IMR-90 (cell line): ENCODE data around the gene FTO. TPM values are rescaled to one million over a fixed set of nuclear protein-coding genes. Genes with fewer than 3 reads are reported as not detected.
A peak's percentile ranks its signal among the peaks of the same experiment; 100 is the strongest.

Source experiments
- ATAC-seq: fragments of 200-7000 bp; cut with Tn5 transposase; 2 replicates; pipeline ENCODE4 v1.9.1; 2020; ENCODE audit warnings: low read depth, mild to moderate bottlenecking, moderate library complexity
- BruUV-seq: library from RNA; stranded (reverse); fragments of 400-500 nt; replicated peaks from 2 replicates; lab custom pipeline; 2021; lab: Mats Ljungman, UMichigan
- CTCF ChIA-PET: fragments of 300-600 bp; formaldehyde crosslinking; extraction: SDS; loops from one replicate; lab custom pipeline; 2021; ENCODE audit warnings: antibody characterized with exemption; lab: Yijun Ruan, JAX
- POLR2A ChIA-PET: fragments of 300-600 bp; sonication (Branson Sonifier 250); formaldehyde crosslinking; loops from one replicate; lab custom pipeline; 2022; ENCODE audit warnings: antibody characterized with exemption; ENCODE audit not compliant: unreplicated experiment; lab: Charles Lee
- DNase-seq: peaks from one replicate; pipeline ENCODE4 v3.0.0; 2013
- H2AFZ ChIP-seq: replicated peaks from 2 replicates; pipeline ENCODE3; 2013; ENCODE audit warnings: low read length, mild to moderate bottlenecking; ENCODE audit not compliant: poor library complexity
- H2AK5ac ChIP-seq: 2 replicates; pipeline ENCODE4 v1.6.1; 2013; ENCODE audit warnings: low read depth, low read length, inconsistent platforms
- H2AK9ac ChIP-seq: replicated peaks from 2 replicates; pipeline ENCODE3; 2013; ENCODE audit warnings: mild to moderate bottlenecking, low read depth, low read length, moderate library complexity; ENCODE audit not compliant: poor library complexity
- H2BK120ac ChIP-seq: 2 replicates; pipeline ENCODE4 v1.6.1; 2013; ENCODE audit warnings: low read depth, low read length, inconsistent platforms
- H2BK15ac ChIP-seq: 3 replicates; pipeline ENCODE4 v1.6.1; 2013; ENCODE audit warnings: low read depth, low read length, inconsistent platforms
- H2BK20ac ChIP-seq: 2 replicates; pipeline ENCODE4 v1.6.1; 2013; ENCODE audit warnings: low read depth, mild to moderate bottlenecking, inconsistent platforms, low read length, moderate library complexity
- H2BK5ac ChIP-seq: 2 replicates; pipeline ENCODE4 v1.6.1; 2013; ENCODE audit warnings: mild to moderate bottlenecking, low read depth, low read length, inconsistent platforms; ENCODE audit not compliant: poor library complexity, severe bottlenecking
- H3K14ac ChIP-seq: replicated peaks from 2 replicates; pipeline ENCODE4 v1.6.1; 2013; ENCODE audit warnings: low read depth, low read length, inconsistent platforms
- H3K18ac ChIP-seq: 2 replicates; pipeline ENCODE4 v1.6.1; 2013; ENCODE audit warnings: low read depth, low read length, control low read depth
- H3K23ac ChIP-seq: 2 replicates; pipeline ENCODE4 v1.6.1; 2013; ENCODE audit warnings: low read depth, low read length, inconsistent platforms
- H3K27ac ChIP-seq: 2 replicates; pipeline ENCODE4 v1.5.1; 2013; ENCODE audit warnings: mild to moderate bottlenecking, control low read depth, low read length; ENCODE audit not compliant: insufficient read depth
- H3K27me3 ChIP-seq: 2 replicates; pipeline ENCODE4 v1.6.1; 2013; ENCODE audit warnings: low read length; ENCODE audit not compliant: control insufficient read depth, insufficient read depth
- H3K36me3 ChIP-seq: 2 replicates; pipeline ENCODE4 v1.6.1; 2013; ENCODE audit warnings: low read length, mixed read lengths; ENCODE audit not compliant: control insufficient read depth, insufficient read depth
- H3K4ac ChIP-seq: 2 replicates; pipeline ENCODE4 v1.6.1; 2013; ENCODE audit warnings: low read depth, low read length, inconsistent platforms
- H3K4me1 ChIP-seq: 2 replicates; pipeline ENCODE4 v1.6.1; 2013; ENCODE audit warnings: low read length, mixed read lengths; ENCODE audit not compliant: control insufficient read depth, insufficient read depth
- H3K4me2 ChIP-seq: 2 replicates; pipeline ENCODE4 v1.6.1; 2013; ENCODE audit warnings: low read depth, mild to moderate bottlenecking, control low read depth, low read length, moderate library complexity
- H3K4me3 ChIP-seq: 2 replicates; pipeline ENCODE4 v1.5.1; 2013; ENCODE audit warnings: low read depth, mild to moderate bottlenecking, control low read depth, low read length, moderate library complexity; ENCODE audit not compliant: insufficient read depth
- H3K56ac ChIP-seq: 2 replicates; pipeline ENCODE4 v1.6.1; 2013; ENCODE audit warnings: low read length, inconsistent platforms; ENCODE audit not compliant: insufficient read depth; ENCODE audit errors: extremely low read depth
- H3K79me1 ChIP-seq, 2 experiments: 2 replicates each; pipeline ENCODE4 v1.6.1; 2013; ENCODE audit warnings: low read length in 2 of 2, inconsistent platforms in 1 of 2, low read depth in 1 of 2
- H3K9ac ChIP-seq: 2 replicates; pipeline ENCODE4 v1.6.1; 2013; ENCODE audit warnings: low read depth, low read length, control low read depth
- H3K9me1 ChIP-seq: 2 replicates; pipeline ENCODE4 v1.6.1; 2013; ENCODE audit warnings: low read length, inconsistent platforms; ENCODE audit not compliant: insufficient read depth
- H3K9me3 ChIP-seq: 2 replicates; pipeline ENCODE4 v1.6.1; 2013; ENCODE audit warnings: low read length; ENCODE audit not compliant: control insufficient read depth, insufficient read depth
- H4K20me1 ChIP-seq: 2 replicates; pipeline ENCODE4 v1.6.1; 2013; ENCODE audit warnings: low read length, inconsistent platforms; ENCODE audit not compliant: insufficient read depth
- H4K5ac ChIP-seq: 2 replicates; pipeline ENCODE4 v1.6.1; 2013; ENCODE audit warnings: mild to moderate bottlenecking, low read depth, low read length, control low read depth
- H4K8ac ChIP-seq, 2 experiments: 2 replicates each; pipeline ENCODE4 v1.6.1; 2013; ENCODE audit warnings: low read depth in 2 of 2, low read length in 2 of 2, control low read depth in 1 of 2, inconsistent platforms in 1 of 2
- H4K91ac ChIP-seq: 2 replicates; pipeline ENCODE4 v1.6.1; 2013; ENCODE audit warnings: low read depth, low read length, inconsistent platforms; ENCODE audit not compliant: insufficient read depth
- CEBPB ChIP-seq: IDR thresholded peaks from 2 replicates; pipeline ENCODE4 v1.6.1; 2012; ENCODE audit warnings: low read depth, low read length, improper control_type of control experiment
- CHD1 ChIP-seq: IDR thresholded peaks from 2 replicates; pipeline ENCODE4 v1.6.1; 2012; ENCODE audit warnings: low read depth, low read length, improper control_type of control experiment
- FOS ChIP-seq: fragments of 150-350 bp; IDR thresholded peaks from 2 replicates; pipeline ENCODE4 v1.6.1; 2016; ENCODE audit warnings: low read depth, low read length
- RAD21 ChIP-seq: IDR thresholded peaks from 2 replicates; pipeline ENCODE4 v1.6.1; 2012; ENCODE audit warnings: low read length, improper control_type of control experiment
- RFX5 ChIP-seq: IDR thresholded peaks from 2 replicates; pipeline ENCODE4 v1.8.0; 2012; ENCODE audit warnings: low read depth, mild to moderate bottlenecking, low read length, moderate library complexity
- SMC3 ChIP-seq: fragments of 150-350 bp; IDR thresholded peaks from 2 replicates; pipeline ENCODE4 v1.6.1; 2016; ENCODE audit warnings: low read depth, mild to moderate bottlenecking, antibody characterized with exemption, low read length, moderate library complexity
- WGBS, 2 experiments: methylation state at CpG; one replicate each; pipeline versions ENCODE4 v1.1.5 to v1.1.7; 2013; ENCODE audit warnings: missing lambda C conversion rate in 2 of 2; ENCODE audit not compliant: insufficient read length in 1 of 2; ENCODE audit errors: extremely low coverage in 2 of 2; 5-methylcytosine and 5-hydroxymethylcytosine counted together
- dilution Hi-C: fragments of 300-500 bp; cut with HindIII; formaldehyde crosslinking; loops from one replicate; pipeline ENCODE4 v1.14.3; 2018; ENCODE audit warnings: low sequenced_read_pairs; ENCODE audit not compliant: unreplicated experiment
- in situ Hi-C: fragments of 300-500 bp; cut with MboI; formaldehyde crosslinking; loops from 3 replicates; pipeline ENCODE4 v1.14.3; 2019; ENCODE audit warnings: low sequenced_read_pairs, inconsistent platforms, mixed read lengths
- intact Hi-C: fragments of 100-400 bp; cut with micrococcal nuclease; formaldehyde crosslinking; loops from 2 replicates; pipeline ENCODE4 v1.10.0; 2022
- polyA plus RNA-seq, 3 experiments: library from polyadenylated mRNA; depleted of rRNA; stranded (reverse); fragments of >200 nt; gene quantifications; 2 replicates each; pipeline ENCODE4 v1.2.3, GENCODE V29; 2012; ENCODE audit warnings: low replicate concordance in 1 of 3
- total RNA-seq: library from RNA; depleted of rRNA; stranded (reverse); fragments of >200 nt; gene quantifications from 2 replicates; pipeline ENCODE4 v1.2.3, GENCODE V29; 2012

FTO gene
- total and polyA plus RNA-seq, 2 of the 4 experiments (the other 2 are of a cell fraction), result 70.3 to 132 TPM

GRCh38 chr16:53775821-53776431 is 72.0 kb downstream of the FTO start:
- peak; percentile 83 for ATAC-seq
- peaks cover 20% of the 10 kb centered on the region for H3K4me1 ChIP-seq
- no TSS peak for BruUV-seq
- CTCF ChIA-PET, result interaction anchor here (1.1 kb wide), 1 partner anchor 1153 kb away, joined by 3 read pairs; no protein-coding TSS in a partner anchor
- peak overlapping the region; percentile 34; the same call in 1 of the 2 replicates for H3K9ac ChIP-seq
- TF ChIP-seq RFX5 (no peak), CHD1 (no peak), SMC3 (no peak), CEBPB (peak; percentile 99), FOS (0 out of 2 replicates have a peak, but pooled peaks have one; percentile 4), RAD21 (peak; percentile 30)
- no peak overlapping the region; the same call in 1 of the 2 replicates for H4K91ac ChIP-seq
- H2AFZ ChIP-seq, result no peak overlapping the region
- no peaks in the 10 kb centered on the region for H3K9me3 ChIP-seq
- no peak overlapping the region for H2BK15ac ChIP-seq
- H4K8ac ChIP-seq, result peak overlapping the region in 1 of 2 experiments; percentile 60; a peak in 2 of 4 replicates
- H2BK120ac ChIP-seq, result peak overlapping the region; percentile 73
- POLR2A ChIA-PET, result no interaction called here
- H3K27me3 ChIP-seq, result no peaks in the 10 kb centered on the region
- H2BK5ac ChIP-seq, result peak overlapping the region; percentile 82
- H2AK9ac ChIP-seq, result no peak overlapping the region
- H3K4me3 ChIP-seq, result no peak overlapping the region
- H3K23ac ChIP-seq, result no peak overlapping the region
- H2BK20ac ChIP-seq, result peak overlapping the region; percentile 47
- H3K14ac ChIP-seq, result peak overlapping the region; percentile 39
- H4K20me1 ChIP-seq, result peaks cover 10% of the 10 kb centered on the region; the same call in 1 of the 2 replicates
- H3K56ac ChIP-seq, result 0 out of 2 replicates have a peak overlapping the region, but pooled peaks have one; percentile 31
- peaks cover 23 to 35% of the 10 kb centered on the region in 2 experiments for H3K79me1 ChIP-seq
- 0 out of 2 replicates have a peak overlapping the region, but pooled peaks have one; percentile 53 for H4K5ac ChIP-seq
- H3K27ac ChIP-seq, result peak overlapping the region; percentile 68; the same call in 1 of the 2 replicates
- in situ Hi-C loops (no loop called here), dilution Hi-C loops (no loop called here), intact Hi-C loops (loop anchor here (5.0 to 10.0 kb wide), 3 partner anchors 41 to 509 kb away; partner anchors contain the start of gene IRX3)
- H2AK5ac ChIP-seq, result no peak overlapping the region
- no peaks in the 10 kb centered on the region for H3K36me3 ChIP-seq
- peak overlapping the region; percentile 63 for H3K18ac ChIP-seq
- DNase-seq, result peak; percentile 91
- peak overlapping the region; percentile 60; the same call in 1 of the 2 replicates for H3K4ac ChIP-seq
- H3K9me1 ChIP-seq, result peaks cover 4% of the 10 kb centered on the region
- WGBS, 2 experiments, result no CpG with 5 or more reads among the region's 7 CpGs
- peak overlapping the region; percentile 60; the same call in 1 of the 2 replicates for H3K4me2 ChIP-seq
